Smooth muscle cell (in vitro differentiated cells): ENCODE results near the gene CDK5R1. TPM values are rescaled to one million over a fixed set of nuclear protein-coding genes. Genes with fewer than 3 reads are reported as not detected.

Experiments
- DNase-seq: peaks from one replicate; lab custom pipeline; 2025; ENCODE audit not compliant: unreplicated experiment; lab: John Stamatoyannopoulos, UW
- H2AFZ ChIP-seq: fragments of 200-600 bp; sonication (generic); 2 replicates; pipeline ENCODE4 v1.6.0; 2016; ENCODE audit warnings: antibody characterized with exemption, low read depth, mild to moderate bottlenecking
- H3F3A ChIP-seq: fragments of 200-600 bp; sonication (generic); 2 replicates; pipeline ENCODE4 v1.6.0; 2017; ENCODE audit warnings: antibody characterized with exemption, low read depth
- H3K27ac ChIP-seq: fragments of 200-600 bp; sonication (generic); 2 replicates; pipeline ENCODE4 v1.5.1; 2016; ENCODE audit warnings: low read depth, mild to moderate bottlenecking
- H3K27me3 ChIP-seq: fragments of 200-600 bp; sonication (generic); 2 replicates; pipeline ENCODE4 v1.6.1; 2016; ENCODE audit warnings: low read depth, mild to moderate bottlenecking
- H3K36me3 ChIP-seq: fragments of 200-600 bp; sonication (generic); 2 replicates; pipeline ENCODE4 v1.5.1; 2016; ENCODE audit warnings: low read depth
- H3K4me1 ChIP-seq: fragments of 200-600 bp; sonication (generic); 2 replicates; pipeline ENCODE4 v1.5.1; 2016; ENCODE audit warnings: low read depth
- H3K4me2 ChIP-seq: fragments of 200-600 bp; sonication (generic); 2 replicates; pipeline ENCODE4 v1.6.0; 2016; ENCODE audit warnings: mild to moderate bottlenecking
- H3K4me3 ChIP-seq: fragments of 200-600 bp; sonication (generic); 2 replicates; pipeline ENCODE4 v1.5.1; 2016; ENCODE audit warnings: mild to moderate bottlenecking
- H3K79me2 ChIP-seq: fragments of 200-600 bp; sonication (generic); 2 replicates; pipeline ENCODE4 v1.6.0; 2016; ENCODE audit warnings: low read depth, mild to moderate bottlenecking
- H3K9ac ChIP-seq: fragments of 200-600 bp; sonication (generic); 2 replicates; pipeline ENCODE4 v1.6.0; 2016; ENCODE audit warnings: low read depth
- H3K9me3 ChIP-seq: fragments of 200-600 bp; sonication (generic); replicated peaks from 2 replicates; pipeline ENCODE4 v1.5.1; 2016; ENCODE audit warnings: low read depth
- H4K20me1 ChIP-seq: fragments of 200-600 bp; sonication (generic); 2 replicates; pipeline ENCODE4 v1.6.0; 2016; ENCODE audit warnings: low read depth
- CTCF ChIP-seq: fragments of 200-600 bp; sonication (generic); IDR thresholded peaks from 2 replicates; pipeline ENCODE4 v1.5.1; 2017; ENCODE audit warnings: borderline replicate concordance, mild to moderate bottlenecking, antibody characterized with exemption; ENCODE audit not compliant: insufficient read depth, poor library complexity, severe bottlenecking
- WGBS: methylation state at CpG from one replicate; pipeline ENCODE4 v1.1.7; 2016; ENCODE audit warnings: low lambda C conversion rate; 5-methylcytosine and 5-hydroxymethylcytosine counted together
- polyA plus RNA-seq: library from polyadenylated mRNA; unstranded; fragments of >200 nt; fragmentation: Nextera tagmentation; extraction: Ambion mirVana; gene quantifications from 2 replicates; pipeline ENCODE4 v1.2.1, GENCODE V29; 2016
- total RNA-seq: library from RNA; depleted of rRNA; stranded (reverse); fragments of >200 nt; gene quantifications from 2 replicates; pipeline ENCODE4 v1.2.3, GENCODE V29; 2014

CDK5R1 gene
- total and polyA plus RNA-seq, 2 experiments from 2014 or later, result 2.3 to 3.1 TPM

GRCh38 chr17:32443827-32444300 is 42.9 kb upstream of the CDK5R1 start:
- Histone ChIP-seq H3K9me3 (no peaks in the 10 kb centered on the region), H3F3A (no peaks in the 10 kb centered on the region), H3K4me2 (peak overlapping the region; percentile 88), H3K36me3 (no peaks in the 10 kb centered on the region), H2AFZ (peak overlapping the region; percentile 83), H3K4me1 (peaks cover 12% of the 10 kb centered on the region), H4K20me1 (peaks cover 37% of the 10 kb centered on the region), H3K9ac (peak overlapping the region; percentile 25), H3K27me3 (no peaks in the 10 kb centered on the region), H3K4me3 (peak overlapping the region; percentile 77), H3K27ac (no peak overlapping the region), H3K79me2 (peaks cover 39% of the 10 kb centered on the region)
- TF ChIP-seq CTCF, result no peak
- 8% methylated on average over 29 of the region's 29 CpGs for WGBS
- no peak for DNase-seq

GRCh38 chr17:32444301-32445073 is 42.3 kb upstream of the CDK5R1 start, which contains the start of gene PSMD11:
Gene PSMD11, plus strand, starts transcription at chr17:32444510. Its CDS starts 14 bp downstream, at chr17:32444524.
- Histone ChIP-seq H3F3A (no peaks in the 10 kb centered on the region), H3K4me2 (peak within 1 kb of the TSS; percentile 88), H3K9me3 (no peaks in the 10 kb centered on the region), H3K27me3 (no peaks in the 10 kb centered on the region), H3K4me3 (peak within 1 kb of the TSS; percentile 77), H3K9ac (peak within 1 kb of the TSS; percentile 98), H3K27ac (peak within 1 kb of the TSS; percentile 99), H3K79me2 (peaks cover 46% of the 10 kb centered on the region), H3K36me3 (no peaks in the 10 kb centered on the region), H4K20me1 (peaks cover 43% of the 10 kb centered on the region), H2AFZ (peak within 1 kb of the TSS; percentile 83), H3K4me1 (peaks cover 12% of the 10 kb centered on the region)
- peak; percentile 90 for DNase-seq
- TF ChIP-seq CTCF, result peak; percentile 94
- 1% methylated on average over 52 of the region's 74 CpGs for WGBS

DNA sequence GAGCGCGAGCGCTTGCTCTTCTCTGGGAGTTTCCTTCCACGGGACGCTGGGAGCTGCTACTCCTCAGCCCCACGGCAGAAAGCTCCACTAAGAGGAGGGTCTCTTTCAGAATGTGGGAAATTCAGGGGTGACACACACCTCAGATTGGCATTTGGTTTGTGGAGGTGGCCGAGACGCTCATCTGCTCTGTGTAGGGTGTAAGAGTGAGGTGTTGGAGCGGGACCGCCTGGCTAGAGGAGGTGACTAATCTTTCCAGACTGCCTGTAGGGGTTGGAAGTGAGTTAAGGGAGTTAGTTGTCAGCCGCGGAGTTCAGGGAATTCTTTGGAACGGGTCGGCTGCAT is 41.7 kb upstream of the CDK5R1 start:
- Histone ChIP-seq H3K36me3 (no peaks in the 10 kb centered on the region), H3K9ac (peak overlapping the region; percentile 98), H4K20me1 (peaks cover 49% of the 10 kb centered on the region), H3K4me2 (peak overlapping the region; percentile 88), H3F3A (no peaks in the 10 kb centered on the region), H3K4me3 (peak overlapping the region; percentile 77), H3K79me2 (peaks cover 51% of the 10 kb centered on the region), H3K27ac (peak overlapping the region; percentile 99), H3K4me1 (peaks cover 12% of the 10 kb centered on the region), H3K9me3 (no peaks in the 10 kb centered on the region), H2AFZ (peak overlapping the region; percentile 49), H3K27me3 (no peaks in the 10 kb centered on the region)
- no peak for TF ChIP-seq CTCF
- under 1% methylated on average over 14 of the region's 14 CpGs for WGBS
- peak; percentile 67 for DNase-seq
